GM19035 (cell line): ENCODE data around the gene RNPEPL1.

Experiments
- ATAC-seq: cut with Tn5 transposase; IDR thresholded peaks from one replicate; pipeline ENCODE4 v1.9.1; 2021; ENCODE audit not compliant: unreplicated experiment

The RNPEPL1 gene

GRCh38 chr2:240622531-240623235 lies 54.4 kb downstream of the RNPEPL1 start:
- ATAC-seq: no peak

- no peak for ATAC-seq
Measured at GRCh38 chr2:240623531-240624010, 55.3 kb downstream of the RNPEPL1 start.

- no peak for ATAC-seq
Measured at GRCh38 chr2:240624011-240624949, 56.0 kb downstream of the RNPEPL1 start.

- no peak for ATAC-seq
Measured at GRCh38 chr2:240624950-240625621, 56.8 kb downstream of the RNPEPL1 start, which contains the start of gene GPR35. GPR35 (plus strand) TSS chr2:240625480; CDS start chr2:240629953, 4,473 bp downstream.

- no peak for ATAC-seq
Measured at GRCh38 chr2:240626531-240627300, 58.4 kb downstream of the RNPEPL1 start.

DNA sequence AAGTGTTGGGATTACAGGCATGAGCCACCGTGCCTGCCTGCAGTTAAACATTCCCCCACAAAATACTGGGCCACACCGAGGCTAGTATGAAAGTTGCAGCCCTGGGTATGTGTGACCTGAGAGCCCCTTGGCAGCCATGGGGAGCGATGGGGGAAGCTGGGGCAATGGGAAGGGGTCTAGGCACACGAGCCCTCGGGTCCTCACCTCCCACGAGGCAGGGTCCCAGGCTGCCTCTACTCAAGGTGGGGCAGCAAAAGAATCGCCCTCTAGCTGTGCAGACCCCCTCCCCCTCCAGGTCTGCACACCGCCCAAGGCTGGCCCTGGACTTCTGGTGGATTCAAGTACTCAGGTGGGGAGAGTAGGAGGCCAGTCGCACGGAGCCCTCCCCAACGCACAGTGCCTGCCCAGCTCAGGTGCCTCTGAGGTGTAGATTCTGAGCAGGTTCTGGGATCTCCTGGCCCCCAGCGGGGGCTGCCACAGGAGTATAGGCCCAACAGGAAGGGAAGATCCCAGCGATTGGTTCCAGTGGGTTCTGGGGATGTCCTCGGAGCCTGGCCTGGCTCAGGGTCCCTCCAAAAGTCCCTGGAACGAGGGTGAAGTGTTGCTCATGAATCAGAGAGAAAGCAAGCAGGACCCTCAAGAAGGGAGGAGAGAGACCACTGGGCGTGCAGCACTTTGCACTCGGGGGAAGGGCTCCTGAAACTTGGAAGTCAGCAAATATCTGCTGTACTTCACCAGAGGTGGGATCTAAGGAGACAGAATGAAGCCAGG lies 59.6 kb downstream of the RNPEPL1 start:
- ATAC-seq: no peak

- no peak for ATAC-seq
Measured at GRCh38 chr2:240628507-240628807, 60.2 kb downstream of the RNPEPL1 start.

GRCh38 chr2:240628808-240629618 lies 60.7 kb downstream of the RNPEPL1 start:
- no peak for ATAC-seq

DNA sequence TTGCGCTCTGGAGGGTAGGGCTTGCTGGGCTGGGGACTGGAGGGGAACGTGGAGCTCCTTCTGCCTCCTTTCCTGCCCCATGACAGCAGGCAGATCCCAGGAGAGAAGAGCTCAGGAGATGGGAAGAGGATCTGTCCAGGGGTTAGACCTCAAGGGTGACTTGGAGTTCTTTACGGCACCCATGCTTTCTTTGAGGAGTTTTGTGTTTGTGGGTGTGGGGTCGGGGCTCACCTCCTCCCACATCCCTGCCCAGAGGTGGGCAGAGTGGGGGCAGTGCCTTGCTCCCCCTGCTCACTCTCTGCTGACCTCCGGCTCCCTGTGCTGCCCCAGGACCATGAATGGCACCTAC lies 61.3 kb downstream of the RNPEPL1 start:
- no peak for ATAC-seq

- no peak for ATAC-seq
Measured at GRCh38 chr2:240629968-240630770, 61.9 kb downstream of the RNPEPL1 start.
